Peyer's patch (tissue), 4 donors: ENCODE measurements around the gene RDH12. TPM values are rescaled to one million over a fixed set of nuclear protein-coding genes. Genes with fewer than 3 reads are reported as not detected.

Experiments used
- DNase-seq, 3 donors: peaks; one replicate each; pipeline ENCODE4 v3.0.0-alpha.2; 2017 to 2019
- H3K27ac ChIP-seq, 4 donors: fragments of 200-600 bp; sonication (generic); one replicate each; pipeline ENCODE4 v1.5.1; 2016 to 2019
- H3K27me3 ChIP-seq, 2 donors: fragments of 200-600 bp; sonication (generic); one replicate each; pipeline ENCODE4 v1.5.1; 2019
- H3K36me3 ChIP-seq, 3 donors: fragments of 200-600 bp; sonication (generic); one replicate each; pipeline ENCODE4 v1.5.1; 2016 to 2019
- H3K4me1 ChIP-seq, 4 donors: fragments of 200-600 bp; sonication (generic); one replicate each; pipeline ENCODE4 v1.5.1; 2016 to 2019
- H3K4me3 ChIP-seq, 4 donors: fragments of 200-600 bp; sonication (generic); 1 replicate in 3 of 4; 2 replicates in 1 of 4; pipeline ENCODE4 v1.5.1; 2016 to 2019; ENCODE audit warnings: mild to moderate bottlenecking in 1 of 4
- H3K9me3 ChIP-seq, 4 donors: fragments of 200-600 bp; sonication (generic); one replicate each; pipeline ENCODE4 v1.5.1; 2016 to 2019; ENCODE audit warnings: mild to moderate bottlenecking in 1 of 4
- CTCF ChIP-seq, 6 experiments: fragments of 450-650 bp in 4 of 6; fragments of 200-600 bp in 2 of 6; sonication (generic) in 1 of 6; IDR thresholded peaks; one replicate each; pipeline ENCODE4 v1.5.1; 2017 to 2019; ENCODE audit warnings: antibody characterized with exemption in 6 of 6, mild to moderate bottlenecking in 3 of 6, moderate library complexity in 1 of 6
- POLR2A ChIP-seq, 2 donors: fragments of 450-650 bp; IDR thresholded peaks; one replicate each; pipeline ENCODE4 v1.5.1; 2017; ENCODE audit warnings: antibody characterized with exemption in 2 of 2, mild to moderate bottlenecking in 2 of 2, moderate library complexity in 2 of 2
- total RNA-seq, 4 donors: library from RNA; depleted of rRNA; stranded (reverse); fragments of >200 nt; gene quantifications; one replicate each; pipeline ENCODE4 v1.1.0, GENCODE V29; 2016

Gene RDH12
- total RNA-seq, 4 donors from 2014 or later: not detected

GRCh38 chr14:67694791-67695393 lies 6.8 kb upstream of the RDH12 start:
- Histone ChIP-seq H3K27me3 (no peaks in the 10 kb centered on the region), H3K36me3 (peaks cover 0 to 24% (median 0%) of the 10 kb centered on the region in 3 donors), H3K27ac (peak overlapping the region; percentile 71 to 91 (median 84)), H3K4me3 (peak overlapping the region; percentile 67 to 94 (median 78)), H3K9me3 (no peaks in the 10 kb centered on the region), H3K4me1 (peaks cover 0 to 7% (median 0%) of the 10 kb centered on the region in 4 donors)
- DNase-seq: peak; percentile 62 to 92 (median 86)
- TF ChIP-seq CTCF (IDR thresholded peaks at IDR 0.05) (no peak), POLR2A (IDR thresholded peaks at IDR 0.05) (peak; percentile 60 to 84)

DNA sequence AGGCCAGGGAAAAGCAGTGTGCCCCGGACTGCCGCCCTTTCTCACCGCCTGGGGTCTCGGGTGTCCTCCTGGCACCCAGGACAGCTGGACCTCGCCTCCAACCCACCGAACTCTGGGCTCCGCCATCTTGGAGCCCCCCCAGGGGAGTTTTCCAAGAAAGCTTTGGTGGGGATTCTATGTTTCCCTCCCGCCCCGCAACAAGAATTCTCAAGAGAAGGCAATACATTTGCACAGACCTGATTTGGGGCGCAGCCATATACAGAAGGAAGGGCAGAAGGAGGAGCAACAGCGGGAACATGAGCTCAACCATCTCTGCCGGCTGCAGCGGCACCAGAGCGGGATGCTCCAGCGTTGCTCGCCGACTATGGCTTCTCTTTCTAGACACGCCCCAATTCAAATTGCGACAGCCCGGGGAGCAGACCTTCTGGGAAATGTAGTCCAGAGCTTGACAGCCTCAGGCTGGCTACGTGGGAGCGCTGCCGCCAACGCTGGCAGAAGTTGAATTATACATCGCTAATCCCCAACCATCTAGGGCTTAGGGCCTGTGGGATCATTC lies 6.2 kb upstream of the RDH12 start, which contains the start of gene RDH11:
Gene RDH11 (minus strand): TSS at position 371 of the 556 bp plus-strand sequence. CDS start 61 bp downstream, at position 310.
- DNase-seq: peak; percentile 82 to 94 (median 84)

DNA sequence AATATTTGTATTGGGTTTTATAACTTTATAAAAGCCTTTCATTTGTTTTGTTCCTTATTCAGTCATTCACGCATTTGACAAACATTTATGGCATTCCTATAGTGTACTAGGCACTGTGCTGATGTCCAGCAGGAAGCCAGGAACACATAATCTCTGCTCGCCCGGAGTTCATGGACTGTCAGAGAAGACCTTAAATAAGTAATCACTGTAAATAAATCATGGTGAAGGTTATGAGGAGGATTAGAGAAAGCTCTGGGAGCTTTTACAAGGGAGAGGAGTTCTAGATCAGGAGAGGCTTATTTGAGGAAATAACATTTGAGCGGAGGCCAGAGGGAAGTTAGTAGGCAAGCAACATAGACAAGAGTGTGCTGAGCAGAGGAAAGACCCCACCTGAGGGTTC lies 4.7 kb upstream of the RDH12 start:
- Histone ChIP-seq H3K4me3 (no peak overlapping the region), H3K36me3 (peaks cover 0 to 4% (median 0%) of the 10 kb centered on the region in 3 donors), H3K27ac (no peak overlapping the region), H3K4me1 (peaks cover 0 to 7% (median 0%) of the 10 kb centered on the region in 4 donors), H3K9me3 (no peaks in the 10 kb centered on the region), H3K27me3 (no peaks in the 10 kb centered on the region)
- no peak for TF ChIP-seq POLR2A (IDR thresholded peaks at IDR 0.05)
- no peak for TF ChIP-seq CTCF (IDR thresholded peaks at IDR 0.05)
- no peak for DNase-seq

More for the DNA sequence above, 6.2 kb upstream of the RDH12 start, which contains the start of gene RDH11:
- Histone ChIP-seq H3K36me3 (peaks cover 0 to 18% (median 0%) of the 10 kb centered on the region in 3 donors), H3K27ac (peak within 1 kb of the TSS; percentile 71 to 91 (median 84)), H3K27me3 (no peaks in the 10 kb centered on the region), H3K9me3 (no peaks in the 10 kb centered on the region), H3K4me3 (peak within 1 kb of the TSS; percentile 67 to 94 (median 78)), H3K4me1 (peaks cover 0 to 7% (median 0%) of the 10 kb centered on the region in 4 donors)
- no peak for TF ChIP-seq CTCF (IDR thresholded peaks at IDR 0.05)
- peak; percentile 83 to 90 for TF ChIP-seq POLR2A (IDR thresholded peaks at IDR 0.05)

GRCh38 chr14:67698179-67698578 lies 3.5 kb upstream of the RDH12 start:
- TF ChIP-seq CTCF (IDR thresholded peaks at IDR 0.05): no peak
- TF ChIP-seq POLR2A (IDR thresholded peaks at IDR 0.05): no peak
- no peak overlapping the region for H3K27ac ChIP-seq
- DNase-seq: no peak
- H3K27me3 ChIP-seq: no peaks in the 10 kb centered on the region
- no peaks in the 10 kb centered on the region for H3K36me3 ChIP-seq
- no peaks in the 10 kb centered on the region for H3K9me3 ChIP-seq
- H3K4me3 ChIP-seq: no peak overlapping the region
- peaks cover 0 to 7% (median 0%) of the 10 kb centered on the region in 4 donors for H3K4me1 ChIP-seq

DNA sequence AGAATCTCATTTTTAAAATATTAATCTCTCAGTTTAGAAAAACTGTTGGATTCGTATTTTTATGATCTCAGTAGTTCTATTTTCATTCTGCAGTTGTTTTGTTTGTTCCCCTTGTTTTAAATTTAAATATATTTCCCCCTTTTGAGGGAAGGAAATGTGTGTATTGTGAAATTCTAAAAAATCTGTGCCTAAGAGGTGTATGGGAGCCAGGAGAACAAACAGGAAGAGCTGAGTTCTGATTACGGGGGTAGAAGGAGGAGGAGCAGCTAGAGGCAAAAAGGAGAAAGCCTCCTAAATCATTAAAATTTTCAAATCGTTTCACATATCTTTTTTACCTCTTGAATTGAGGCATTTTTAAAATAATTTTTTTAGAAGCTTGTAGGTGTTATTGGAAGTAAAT lies 2.3 kb downstream of the RDH12 start:
- TF ChIP-seq POLR2A (IDR thresholded peaks at IDR 0.05) (no peak), CTCF (IDR thresholded peaks at IDR 0.05) (no peak)
- no peaks in the 10 kb centered on the region for H3K4me1 ChIP-seq
- H3K27ac ChIP-seq: no peak overlapping the region
- no peaks in the 10 kb centered on the region for H3K36me3 ChIP-seq
- no peaks in the 10 kb centered on the region for H3K9me3 ChIP-seq
- no peak overlapping the region for H3K4me3 ChIP-seq
- no peaks in the 10 kb centered on the region for H3K27me3 ChIP-seq
- no peak for DNase-seq
